ENCODE results near the gene GNAQ.

GRCh38 chr9:77854916-77855311 is 176.7 kb downstream of the GNAQ start:
- TF ChIP-seq CTCF (conservative IDR thresholded peaks at IDR 0.05; ENCODE audit: low read depth in 2 of 2): no peak
- no peak for TF ChIP-seq EZH2 (IDR thresholded peaks at IDR 0.05; ENCODE audit: low read depth, unreplicated experiment)
- no peak for TF ChIP-seq POLR2AphosphoS5 (IDR thresholded peaks at IDR 0.05; ENCODE audit: low read depth)
- TF ChIP-seq REST (IDR thresholded peaks at IDR 0.05; ENCODE audit: unreplicated experiment): no peak
- TF ChIP-seq CREB1 (CRISPR knock-in tag; IDR thresholded peaks at IDR 0.05; ENCODE audit: low read depth): no peak
- no peak for TF ChIP-seq ZNF331 (CRISPR knock-in tag; IDR thresholded peaks at IDR 0.05; ENCODE audit: low read depth)
- no peak for TF ChIP-seq EZH2phosphoT487 (IDR thresholded peaks at IDR 0.05; ENCODE audit: unreplicated experiment)
- TF ChIP-seq ETS1 (IDR thresholded peaks at IDR 0.05): no peak
- TF ChIP-seq ZNF114 (CRISPR knock-in tag; IDR thresholded peaks at IDR 0.05): no peak
- no peak for TF ChIP-seq STAT1 (IDR thresholded peaks at IDR 0.05; ENCODE audit: unreplicated experiment)
- no peak for TF ChIP-seq NANOG (IDR thresholded peaks at IDR 0.05; ENCODE audit: borderline replicate concordance)
- no peak for TF ChIP-seq JUNB (IDR thresholded peaks at IDR 0.05; ENCODE audit: unreplicated experiment)
